Breast epithelium (tissue), 4 donors: ENCODE results near the gene DPM2. TPM values are rescaled to one million over a fixed set of nuclear protein-coding genes. Genes with fewer than 3 reads are reported as not detected.

ENCODE experiments used
- DNase-seq, 2 donors: peaks; one replicate each; pipeline ENCODE4 v3.0.0-alpha.2; 2019; ENCODE audit warnings: low spot score in 2 of 2
- H3K27ac ChIP-seq, 2 donors: fragments of 200-600 bp; sonication (generic) in 1 of 2; one replicate each; pipeline ENCODE4 v1.5.1; 2016 to 2019; ENCODE audit warnings: mild to moderate bottlenecking in 1 of 2
- H3K27me3 ChIP-seq, 2 donors: fragments of 200-600 bp; sonication (generic) in 1 of 2; one replicate each; pipeline versions ENCODE4 v1.5.1 to v1.6.0; 2017 to 2019; ENCODE audit warnings: control low read depth in 1 of 2, mild to moderate bottlenecking in 1 of 2
- H3K36me3 ChIP-seq: fragments of 200-600 bp; one replicate; pipeline ENCODE4 v1.5.1; 2019
- H3K4me1 ChIP-seq, 2 donors: fragments of 200-600 bp; sonication (generic); one replicate each; pipeline ENCODE4 v1.5.1; 2016 to 2019; ENCODE audit warnings: control low read depth in 1 of 2
- H3K4me3 ChIP-seq, 3 donors: fragments of 200-600 bp; sonication (generic); 1 replicate in 2 of 3; 2 replicates in 1 of 3; pipeline ENCODE4 v1.5.1; 2016 to 2019; ENCODE audit warnings: mild to moderate bottlenecking in 3 of 3, moderate library complexity in 2 of 3
- H3K9me3 ChIP-seq, 2 donors: fragments of 200-600 bp; sonication (generic) in 1 of 2; one replicate each; pipeline ENCODE4 v1.5.1; 2016 to 2019; ENCODE audit warnings: control low read depth in 1 of 2
- CTCF ChIP-seq, 3 donors: fragments of 450-650 bp; IDR thresholded peaks; one replicate each; pipeline ENCODE4 v1.5.1; 2016 to 2017; ENCODE audit warnings: antibody characterized with exemption in 3 of 3, mild to moderate bottlenecking in 3 of 3, moderate library complexity in 3 of 3
- POLR2A ChIP-seq: fragments of 450-650 bp; IDR thresholded peaks from one replicate; pipeline ENCODE4 v1.6.1; 2016; ENCODE audit warnings: antibody characterized with exemption, mild to moderate bottlenecking, moderate library complexity
- POLR2AphosphoS5 ChIP-seq, 3 donors: sonication (generic); formaldehyde crosslinking; IDR thresholded peaks; one replicate each; pipeline ENCODE4 v1.6.1; 2017; ENCODE audit warnings: antibody characterized with exemption in 3 of 3
- intact Hi-C: fragments of 100-400 bp; cut with DNase I; formaldehyde crosslinking; loops from one replicate; pipeline ENCODE4 v1.15.1; 2023; ENCODE audit warnings: low total_unique reads
- total RNA-seq, 3 donors: library from RNA; depleted of rRNA; stranded (reverse); fragments of >200 nt; gene quantifications; one replicate each; pipeline ENCODE4 v1.1.0, GENCODE V29; 2016

Gene DPM2
- total RNA-seq, 3 donors from 2014 or later = 10.6 to 17.4 (median 17.1) TPM

DNA sequence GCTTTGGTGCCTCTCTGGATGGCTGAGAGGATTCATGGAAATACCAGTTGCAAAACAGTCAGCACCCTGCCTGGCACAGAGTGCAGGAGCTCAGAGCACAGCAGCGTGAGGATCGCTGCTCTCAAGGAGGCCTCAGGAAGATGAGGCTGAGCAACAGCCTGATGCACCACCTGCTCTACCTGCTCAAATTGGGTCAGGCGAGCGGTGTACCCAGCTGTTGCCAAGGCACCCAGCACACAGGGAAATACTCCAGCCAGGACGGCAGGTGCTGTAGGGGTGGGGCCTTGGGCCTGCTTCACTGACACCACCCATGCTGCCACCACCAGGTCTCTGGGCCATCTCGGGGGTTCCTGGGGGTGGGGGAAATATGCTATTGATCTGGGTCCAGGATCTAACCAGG lies 38.8 kb upstream of the DPM2 start:
- intact Hi-C loops = loop anchor here (10.0 kb wide), 1 partner anchor 108 kb away; no protein-coding TSS in a partner anchor
- H3K36me3 ChIP-seq = no peaks in the 10 kb centered on the region
- peak; percentile 72 to 78 for DNase-seq
- no peaks in the 10 kb centered on the region for H3K9me3 ChIP-seq
- peak overlapping the region; percentile 98 to 99 for H3K27ac ChIP-seq
- H3K4me1 ChIP-seq = peaks cover 31 to 64% of the 10 kb centered on the region in 2 donors
- TF ChIP-seq POLR2AphosphoS5 (IDR thresholded peaks at IDR 0.05) (peak in 1 of 3 donors; percentile 66), POLR2A (no peak)
- H3K27me3 ChIP-seq = no peaks in the 10 kb centered on the region
- peak overlapping the region in 2 of 3 donors; percentile 82 to 93 for H3K4me3 ChIP-seq

- H3K36me3 ChIP-seq = no peaks in the 10 kb centered on the region
- intact Hi-C loops = loop anchor here (10.0 kb wide), 1 partner anchor 109 kb away; no protein-coding TSS in a partner anchor
- peak overlapping the region in 2 of 3 donors; percentile 7 to 93 for H3K4me3 ChIP-seq
- DNase-seq = no peak
- TF ChIP-seq POLR2AphosphoS5 (IDR thresholded peaks at IDR 0.05) (no peak), POLR2A (no peak), CTCF (IDR thresholded peaks at IDR 0.05) (no peak)
- H3K4me1 ChIP-seq = peaks cover 31 to 69% of the 10 kb centered on the region in 2 donors
- H3K27me3 ChIP-seq = no peaks in the 10 kb centered on the region
- H3K9me3 ChIP-seq = no peaks in the 10 kb centered on the region
- peak overlapping the region; percentile 98 to 99 for H3K27ac ChIP-seq
Observed at GRCh38 chr9:127975376-127976315, 38.0 kb upstream of the DPM2 start.

GRCh38 chr9:127974769-127975261 lies 37.2 kb upstream of the DPM2 start:
- no peaks in the 10 kb centered on the region for H3K27me3 ChIP-seq
- peak overlapping the region in 2 of 3 donors; percentile 7 to 50 for H3K4me3 ChIP-seq
- intact Hi-C loops = loop anchor here (1.0 to 10.0 kb wide), 2 partner anchors 28 to 110 kb away; no protein-coding TSS in a partner anchor
- peaks cover 31 to 69% of the 10 kb centered on the region in 2 donors for H3K4me1 ChIP-seq
- TF ChIP-seq POLR2A (no peak), CTCF (IDR thresholded peaks at IDR 0.05) (no peak), POLR2AphosphoS5 (IDR thresholded peaks at IDR 0.05) (peak in 1 of 3 donors; percentile 37)
- no peaks in the 10 kb centered on the region for H3K9me3 ChIP-seq
- no peaks in the 10 kb centered on the region for H3K36me3 ChIP-seq
- H3K27ac ChIP-seq = peak overlapping the region; percentile 98 to 99
- DNase-seq = no peak

GRCh38 chr9:127974001-127974768 lies 36.5 kb upstream of the DPM2 start:
- Histone ChIP-seq H3K9me3 (no peaks in the 10 kb centered on the region), H3K4me1 (peaks cover 37 to 75% of the 10 kb centered on the region in 2 donors), H3K27me3 (no peaks in the 10 kb centered on the region), H3K27ac (peak overlapping the region; percentile 98 to 99), H3K4me3 (peak overlapping the region in 1 of 3 donors; percentile 50), H3K36me3 (no peaks in the 10 kb centered on the region)
- TF ChIP-seq CTCF (IDR thresholded peaks at IDR 0.05) = no peak
- TF ChIP-seq POLR2AphosphoS5 (IDR thresholded peaks at IDR 0.05) = no peak
- no peak for TF ChIP-seq POLR2A
- intact Hi-C loops = loop anchor here (1.0 to 10.0 kb wide), 2 partner anchors 29 to 111 kb away; no protein-coding TSS in a partner anchor
- DNase-seq = no peak
